Endothelial cell of umbilical vein (primary cell): ENCODE measurements around the gene GLI3. TPM values are rescaled to one million over a fixed set of nuclear protein-coding genes. Genes with fewer than 3 reads are reported as not detected.

ENCODE experiments used
- BruUV-seq: library from RNA; stranded (reverse); fragments of 400-500 nt; replicated peaks from 2 replicates; lab custom pipeline; 2021; lab: Mats Ljungman, UMichigan
- CTCF ChIA-PET: fragments of 300-600, 350-600 bp; sonication (Branson Sonifier 250); formaldehyde crosslinking; loops from one replicate; lab custom pipeline; 2021; ENCODE audit warnings: antibody characterized with exemption, inconsistent platforms; lab: Charles Lee
- POLR2A ChIA-PET: fragments of 300-600, 350-600 bp; sonication (Branson Sonifier 250); formaldehyde crosslinking; loops from one replicate; lab custom pipeline; 2021; ENCODE audit warnings: antibody characterized with exemption, inconsistent platforms; lab: Charles Lee
- DNase-seq: peaks from one replicate; pipeline ENCODE4 v3.0.0-alpha.2; 2011; ENCODE audit warnings: low read depth, low spot score
- FAIRE-seq: peaks from 2 replicates; lab custom pipeline; 2011; peaks lifted over from hg19 to GRCh38; lab: Jason Lieb, UNC
- H2AFZ ChIP-seq: 2 replicates; pipeline ENCODE4 v1.6.0; 2012; ENCODE audit warnings: low read depth, low read length, control low read depth, inconsistent platforms
- H3K27ac ChIP-seq: 2 replicates; pipeline ENCODE4 v1.5.1; 2011; ENCODE audit warnings: low read depth, mild to moderate bottlenecking, control low read depth, low read length, moderate library complexity; ENCODE audit not compliant: insufficient read depth
- H3K27me3 ChIP-seq, 2 experiments: 2 replicates each; pipeline versions ENCODE4 v1.6.0 to v1.6.1; 2011; ENCODE audit warnings: low read length in 2 of 2, mixed read lengths in 1 of 2; ENCODE audit not compliant: control insufficient read depth in 2 of 2, insufficient read depth in 2 of 2
- H3K36me3 ChIP-seq, 2 experiments: 2 replicates in 1 of 2; 3 replicates in 1 of 2; pipeline ENCODE4 v1.5.1; 2011; ENCODE audit warnings: low read length in 2 of 2, mild to moderate bottlenecking in 1 of 2, moderate library complexity in 1 of 2; ENCODE audit not compliant: control insufficient read depth in 2 of 2, insufficient read depth in 2 of 2; ENCODE audit errors: extremely low read depth in 1 of 2
- H3K4me1 ChIP-seq: 3 replicates; pipeline ENCODE4 v1.5.1; 2011; ENCODE audit warnings: mild to moderate bottlenecking, low read length; ENCODE audit not compliant: control insufficient read depth, insufficient read depth; ENCODE audit errors: extremely low read depth
- H3K4me2 ChIP-seq: 2 replicates; pipeline ENCODE4 v1.6.1; 2011; ENCODE audit warnings: low read length, control low read depth, mixed read lengths; ENCODE audit not compliant: insufficient read depth
- H3K4me3 ChIP-seq, 3 experiments: fragments of 200-600 bp in 1 of 3; sonication (generic), shearing (Covaris generic) in 1 of 3; replicated peaks in 1 of 3; 2 replicates each; pipeline ENCODE4 v1.5.1; 2011 to 2016; ENCODE audit warnings: control low read depth in 3 of 3, low read length in 3 of 3, mild to moderate bottlenecking in 2 of 3, inconsistent platforms in 1 of 3, low read depth in 1 of 3, moderate library complexity in 1 of 3; ENCODE audit not compliant: insufficient read depth in 1 of 3
- H3K79me2 ChIP-seq: 2 replicates; pipeline ENCODE4 v1.6.0; 2012; ENCODE audit warnings: low read length, inconsistent platforms; ENCODE audit not compliant: control insufficient read depth, insufficient read depth
- H3K9ac ChIP-seq: replicated peaks from 2 replicates; pipeline ENCODE3; 2011; ENCODE audit warnings: low read length, control low read depth; ENCODE audit not compliant: insufficient read depth; ENCODE audit errors: extremely low read depth
- H3K9me1 ChIP-seq: replicated peaks from 3 replicates; pipeline ENCODE4 v1.6.0; 2011; ENCODE audit warnings: mild to moderate bottlenecking, low read length; ENCODE audit not compliant: control insufficient read depth, insufficient read depth; ENCODE audit errors: extremely low read depth
- H3K9me3 ChIP-seq: replicated peaks from 2 replicates; pipeline ENCODE4 v1.5.1; 2012; ENCODE audit warnings: low read length, inconsistent platforms; ENCODE audit not compliant: control insufficient read depth, insufficient read depth
- H4K20me1 ChIP-seq: replicated peaks from 2 replicates; pipeline ENCODE3; 2011; ENCODE audit warnings: mild to moderate bottlenecking, low read length; ENCODE audit not compliant: control insufficient read depth, insufficient read depth; ENCODE audit errors: extremely low read depth
- CTCF ChIP-seq, 2 donors: IDR thresholded peaks; 1 replicate in 1 of 2; 2 replicates in 1 of 2; pipeline ENCODE4 v1.5.1; 2011; ENCODE audit warnings: low read length in 2 of 2, mild to moderate bottlenecking in 2 of 2, moderate library complexity in 2 of 2, control low read depth in 1 of 2, inconsistent platforms in 1 of 2, low read depth in 1 of 2; ENCODE audit not compliant: insufficient read depth in 1 of 2; ENCODE audit errors: extremely low read depth in 1 of 2
- EZH2 ChIP-seq: IDR thresholded peaks from 2 replicates; pipeline ENCODE4 v1.6.1; 2012; ENCODE audit warnings: borderline replicate concordance, low read depth, mild to moderate bottlenecking, moderate library complexity, low read length, inconsistent platforms; ENCODE audit not compliant: severe bottlenecking
- FOS ChIP-seq: IDR thresholded peaks from 2 replicates; pipeline ENCODE4 v1.6.1; 2011; ENCODE audit warnings: mild to moderate bottlenecking, low read length, moderate library complexity, borderline replicate concordance; ENCODE audit not compliant: insufficient read depth
- GATA2 ChIP-seq: IDR thresholded peaks from 2 replicates; pipeline ENCODE4 v1.7.0; 2011; ENCODE audit warnings: low read depth, mild to moderate bottlenecking, moderate library complexity, mixed read lengths, low read length; ENCODE audit not compliant: insufficient read length, insufficient read depth
- JUN ChIP-seq: IDR thresholded peaks from 2 replicates; pipeline ENCODE4 v1.6.1; 2011; ENCODE audit warnings: borderline replicate concordance, low read depth; ENCODE audit not compliant: insufficient read length, insufficient read depth
- MAX ChIP-seq: IDR thresholded peaks from 2 replicates; pipeline ENCODE4 v1.6.1; 2011; ENCODE audit not compliant: insufficient read depth, insufficient read length
- MYC ChIP-seq: IDR thresholded peaks from one replicate; pipeline ENCODE4 v1.6.1; 2011; ENCODE audit warnings: mild to moderate bottlenecking, low read depth, low read length
- POLR2A ChIP-seq: IDR thresholded peaks from 2 replicates; pipeline ENCODE4 v1.6.1; 2012; ENCODE audit warnings: low read depth, mild to moderate bottlenecking, control low read depth, low read length
- POLR2AphosphoS5 ChIP-seq: IDR thresholded peaks from 2 replicates; pipeline ENCODE4 v1.6.1; 2012; ENCODE audit warnings: low read depth, mild to moderate bottlenecking, control low read depth, low read length, moderate library complexity; ENCODE audit not compliant: insufficient read depth
- dilution Hi-C: fragments of 300-500 bp; cut with MboI; formaldehyde crosslinking; loops from one replicate; pipeline ENCODE4 v1.15.0; 2019; ENCODE audit warnings: low sequenced_read_pairs; ENCODE audit not compliant: extremely low pct_ligation_motif_present
- intact Hi-C: fragments of 100-400 bp; cut with micrococcal nuclease; formaldehyde crosslinking; loops from one replicate; pipeline ENCODE4 v1.10.0; 2022
- polyA plus RNA-seq, 4 experiments: library from polyadenylated mRNA; depleted of rRNA in 3 of 4; stranded (reverse) in 3 of 4; unstranded in 1 of 4; fragments of >200 nt; gene quantifications; 2 replicates each; pipeline versions ENCODE4 v1.2.1 to v1.2.3, GENCODE V29; 2011 to 2012; ENCODE audit warnings: missing spikeins in 1 of 4
- total RNA-seq: library from RNA; stranded (reverse); gene quantifications from 2 replicates; pipeline ENCODE4 v1.2.3, GENCODE V29; 2021

GLI3 gene
- total and polyA plus RNA-seq, 2 donors (not counting 3 experiments of a cell fraction or from before 2014, with no cell fraction given), result 6.0 to 24.9 TPM

- H3K4me2 ChIP-seq, result no peak overlapping the region
- H3K4me3 ChIP-seq, result no peak overlapping the region
- ChIA-PET CTCF (no interaction called here), POLR2A (no interaction called here)
- no peak overlapping the region for H3K27ac ChIP-seq
- no peaks in the 10 kb centered on the region for H3K36me3 ChIP-seq
- H3K79me2 ChIP-seq, result no peaks in the 10 kb centered on the region
- no peak overlapping the region for H3K9ac ChIP-seq
- FAIRE-seq, result no peak
- dilution Hi-C loops (no loop called here), intact Hi-C loops (no loop called here)
- no peak overlapping the region for H2AFZ ChIP-seq
- no peaks in the 10 kb centered on the region for H4K20me1 ChIP-seq
- DNase-seq, result no peak
- H3K4me1 ChIP-seq, result no peaks in the 10 kb centered on the region
- H3K27me3 ChIP-seq, result no peaks in the 10 kb centered on the region
- no peaks in the 10 kb centered on the region for H3K9me3 ChIP-seq
- TF ChIP-seq GATA2 (no peak), MYC (no peak), POLR2AphosphoS5 (no peak), CTCF (IDR thresholded peaks at IDR 0.05; ENCODE audit: extremely low read depth in 1 of 2, insufficient read depth in 1 of 2, low read depth in 1 of 2, low read length in 2 of 2) (no peak), POLR2A (no peak), JUN (no peak), MAX (no peak), EZH2 (no peak), FOS (no peak)
- H3K9me1 ChIP-seq, result no peaks in the 10 kb centered on the region
- no TSS peak for BruUV-seq
Observed at GRCh38 chr7:42100156-42100508, 136.9 kb downstream of the GLI3 start.
